HG03045 (cell line): ENCODE measurements around the gene SDHAF2.
"Not testable (repeated sequence)": the region's sequence is repeated elsewhere in the genome, so short reads cannot be mapped to it uniquely, and the experiment has no call there.

Experiments
- ATAC-seq: cut with Tn5 transposase; IDR thresholded peaks from one replicate; pipeline ENCODE4 v1.9.1; 2021; ENCODE audit warnings: mild to moderate bottlenecking, moderate library complexity; ENCODE audit not compliant: unreplicated experiment

Gene SDHAF2

DNA sequence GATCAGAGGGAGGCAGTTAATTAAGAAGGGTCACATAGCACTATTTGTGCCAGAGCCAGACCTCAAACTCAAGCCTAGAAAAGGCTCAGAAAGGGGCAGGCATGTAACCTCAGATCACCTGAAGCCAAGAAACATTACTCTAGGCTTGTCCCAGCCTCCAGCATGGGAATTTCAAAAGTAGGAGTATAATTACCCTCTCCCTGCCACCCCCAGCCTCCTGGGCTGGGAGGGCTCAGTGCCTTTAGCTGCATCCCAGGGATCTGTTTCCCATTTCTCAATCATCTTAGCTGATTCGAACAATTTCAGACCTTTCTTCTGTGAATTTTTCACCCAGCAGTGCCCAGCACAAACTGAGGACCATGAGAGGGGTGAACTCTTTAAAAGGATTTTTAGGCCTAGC is 45.5 kb downstream of the SDHAF2 start:
- no peak for ATAC-seq

DNA sequence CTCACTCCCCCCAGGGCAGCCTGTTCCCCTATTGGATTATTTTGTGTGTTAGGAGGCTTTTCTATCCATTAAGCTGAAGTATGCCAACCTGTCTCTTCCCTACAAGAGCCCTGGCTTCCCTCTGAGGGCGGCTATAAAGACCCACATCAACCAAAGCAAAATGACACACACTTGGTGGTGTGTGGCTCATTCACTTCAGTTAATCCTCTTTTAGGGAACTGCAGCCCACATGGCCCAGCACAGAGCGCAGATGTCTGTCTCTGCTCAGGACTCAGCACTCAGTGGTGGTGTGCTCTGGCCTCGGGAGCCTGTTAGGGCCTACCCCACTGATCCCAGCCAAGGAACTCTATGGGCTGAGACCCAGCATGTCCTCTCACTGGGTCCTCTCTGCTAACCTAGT is 46.4 kb downstream of the SDHAF2 start:
- no peak for ATAC-seq

GRCh38 chr11:61477126-61477525 is 47.2 kb downstream of the SDHAF2 start:
- ATAC-seq = no peak

DNA sequence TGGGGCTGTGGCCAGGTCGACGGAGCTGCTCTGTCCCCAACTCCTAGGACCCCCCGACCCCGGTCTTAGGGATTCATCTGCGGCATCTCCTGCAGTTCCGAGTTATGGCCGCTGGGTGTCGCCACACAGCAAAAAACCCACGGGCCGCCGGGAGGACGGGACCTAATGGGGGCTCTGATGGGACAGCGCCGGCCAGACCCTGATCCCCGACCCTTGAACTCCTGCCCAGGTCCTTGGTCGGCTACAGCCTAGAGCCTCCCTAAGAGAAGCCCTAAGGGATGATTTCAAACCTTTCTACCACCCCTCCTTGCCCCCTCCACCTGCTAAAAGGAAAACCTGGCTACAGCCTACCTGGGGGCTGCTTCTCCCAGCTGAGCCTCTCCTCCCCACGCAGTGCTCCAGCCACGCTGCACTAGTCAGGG is 47.8 kb downstream of the SDHAF2 start:
- ATAC-seq = no peak

GRCh38 chr11:61479360-61480058 is 49.6 kb downstream of the SDHAF2 start:
- ATAC-seq = not testable (repeated sequence)

- no peak for ATAC-seq
Observed at GRCh38 chr11:61480261-61480993, 50.5 kb downstream of the SDHAF2 start.

GRCh38 chr11:61480994-61481335 is 51.0 kb downstream of the SDHAF2 start:
- no peak for ATAC-seq

DNA sequence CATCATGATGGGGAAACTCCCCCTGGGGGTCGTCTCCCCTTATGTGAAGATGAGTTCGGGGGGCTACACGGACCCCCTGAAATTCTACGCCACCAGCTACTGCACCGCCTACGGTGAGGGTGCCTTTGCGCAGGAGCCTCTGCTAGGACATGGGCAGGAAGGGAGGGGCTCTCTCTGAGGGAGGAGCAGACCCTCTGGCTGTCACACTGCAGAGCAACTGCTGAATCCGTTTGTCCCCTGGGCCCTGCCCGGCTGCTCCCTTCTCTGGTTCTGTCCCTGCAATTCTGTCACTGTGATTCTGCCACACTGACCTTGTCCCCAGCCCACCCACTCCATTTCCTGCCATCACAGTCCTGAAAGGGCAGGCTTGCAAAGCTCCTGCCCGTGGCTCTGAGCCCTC is 51.9 kb downstream of the SDHAF2 start:
- no peak for ATAC-seq

GRCh38 chr11:61482513-61482912 is 52.6 kb downstream of the SDHAF2 start:
- ATAC-seq = no peak

- no peak for ATAC-seq
Observed at GRCh38 chr11:61484541-61484940, 54.6 kb downstream of the SDHAF2 start.

GRCh38 chr11:61485080-61485479 is 55.2 kb downstream of the SDHAF2 start:
- ATAC-seq = no peak

DNA sequence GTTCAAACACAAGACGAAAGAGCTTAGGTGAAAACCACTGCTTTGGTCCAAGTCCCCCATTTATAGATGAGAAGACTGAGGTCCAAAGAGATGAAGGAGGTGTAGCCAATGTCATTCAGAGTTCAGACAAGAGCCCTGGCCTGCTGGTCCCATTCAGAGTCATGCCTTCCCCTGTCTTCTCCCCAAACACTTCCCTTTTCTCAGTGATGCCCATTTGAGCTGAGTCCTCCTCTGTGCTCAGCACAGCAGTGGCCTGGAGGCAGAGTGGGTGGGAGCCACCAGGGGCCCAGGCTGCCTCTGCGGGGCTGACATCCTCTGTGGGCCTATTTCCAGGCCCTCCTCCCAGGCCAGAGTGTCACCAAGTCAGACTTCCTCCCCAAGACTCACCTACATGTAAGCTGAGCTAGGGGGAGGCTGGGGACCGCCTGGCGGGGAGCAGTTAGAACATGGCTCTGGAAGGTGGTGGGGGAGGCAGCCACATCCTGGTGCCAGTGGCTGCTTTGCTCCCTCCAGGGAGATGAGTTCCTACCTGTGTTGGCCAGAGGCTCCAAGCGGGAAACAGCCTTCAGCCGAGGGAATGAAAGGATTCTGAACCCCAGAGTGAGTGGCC is 56.2 kb downstream of the SDHAF2 start:
- no peak for ATAC-seq

- no peak for ATAC-seq
Observed at GRCh38 chr11:61486779-61487178, 56.9 kb downstream of the SDHAF2 start.

GRCh38 chr11:61487342-61488025 is 57.6 kb downstream of the SDHAF2 start:
- no peak for ATAC-seq

- ATAC-seq = no peak
Observed at GRCh38 chr11:61488651-61489291, 58.8 kb downstream of the SDHAF2 start.

GRCh38 chr11:61489833-61490721 is 60.2 kb downstream of the SDHAF2 start:
- no peak for ATAC-seq

GRCh38 chr11:61491736-61492395 is 61.9 kb downstream of the SDHAF2 start:
- no peak for ATAC-seq

DNA sequence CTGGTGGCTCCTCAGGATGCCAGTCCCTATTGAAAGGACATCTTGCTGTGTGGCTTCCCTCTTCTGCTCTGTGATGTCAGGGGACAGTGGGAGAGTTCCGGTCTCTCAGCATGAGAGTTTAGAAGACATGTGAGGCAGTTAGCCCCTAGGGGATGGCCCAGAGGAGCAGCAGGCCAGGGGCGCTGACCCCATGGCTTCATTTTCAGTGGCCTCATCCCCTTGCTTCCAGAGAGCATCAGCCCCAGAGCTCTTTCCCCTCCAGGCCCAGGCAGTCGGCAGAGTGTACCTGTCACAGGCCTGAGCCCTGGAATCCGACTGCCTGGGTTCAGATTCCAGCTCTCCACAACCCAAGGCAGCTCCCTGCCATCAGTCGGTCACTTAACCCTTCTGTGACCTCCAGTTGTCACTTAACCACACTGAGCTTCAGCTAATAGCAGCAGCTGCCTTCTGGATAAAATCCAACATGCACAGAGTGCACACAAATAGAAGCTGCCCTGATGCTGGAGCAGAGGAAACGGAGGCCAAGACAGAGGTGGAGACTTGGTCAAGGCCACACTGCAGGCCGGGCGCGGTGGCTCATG is 64.5 kb downstream of the SDHAF2 start:
- ATAC-seq = no peak
